ENCODE results near the gene CYP19A1.

DNA sequence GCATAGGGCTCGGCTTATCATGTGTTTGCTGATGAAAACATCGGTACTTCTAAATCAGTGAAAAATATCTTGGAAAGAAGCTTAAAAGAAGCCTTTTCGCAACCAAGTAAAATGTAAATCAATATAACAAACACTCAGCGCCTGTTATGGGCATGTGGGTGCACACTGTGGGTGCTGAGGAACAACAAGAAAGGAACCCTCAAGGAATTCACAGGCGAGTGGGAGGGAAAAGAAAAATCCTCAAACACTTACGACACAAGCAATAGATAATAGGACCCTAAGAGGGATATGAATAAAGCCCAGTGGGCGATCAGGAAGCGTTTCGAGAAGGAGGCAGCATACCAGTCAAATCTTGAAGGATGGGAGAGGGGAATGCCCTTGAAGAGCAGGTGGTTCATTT is 25.0 kb upstream of the CYP19A1 start:
- TF ChIP-seq POLR2AphosphoS5 (IDR thresholded peaks at IDR 0.05; ENCODE audit: low read depth, low read length) (no peak), POLR2A (IDR thresholded peaks at IDR 0.05; ENCODE audit: low read depth, low read length) (no peak), TAF1 (IDR thresholded peaks at IDR 0.05; ENCODE audit: low read depth, low read length) (no peak), PAX5 (IDR thresholded peaks at IDR 0.05; ENCODE audit: insufficient read depth, low read length, severe bottlenecking) (no peak)
